Psoas muscle (tissue), 8 donors: ENCODE results near the gene LYRM2. TPM values are rescaled to one million over a fixed set of nuclear protein-coding genes. Genes with fewer than 3 reads are reported as not detected.
A peak's percentile ranks its signal among the peaks of the same experiment; 100 is the strongest.

ENCODE experiments used
- ATAC-seq, 4 donors: fragments of 200-7000 bp; cut with Tn5 transposase; one replicate each; pipeline ENCODE4 v1.9.1; 2020; ENCODE audit warnings: moderate library complexity in 3 of 4, mild to moderate bottlenecking in 2 of 4
- DNase-seq, 2 donors: peaks; one replicate each; pipeline ENCODE4 v3.0.0-alpha.2; 2020
- H3K27ac ChIP-seq: fragments of 200-600 bp; one replicate; pipeline ENCODE4 v1.8.0; 2022
- H3K27me3 ChIP-seq, 3 donors: fragments of 200-600 bp in 1 of 3; one replicate each; pipeline versions ENCODE4 v1.6.1 to v1.8.0; 2013 to 2022; ENCODE audit warnings: low read length in 2 of 3, mild to moderate bottlenecking in 2 of 3, moderate library complexity in 1 of 3; ENCODE audit not compliant: insufficient read depth in 3 of 3
- H3K36me3 ChIP-seq, 2 donors: fragments of 200-600 bp in 1 of 2; one replicate each; pipeline versions ENCODE4 v1.6.1 to v1.8.0; 2013 to 2022; ENCODE audit warnings: low read depth in 1 of 2, mild to moderate bottlenecking in 1 of 2, moderate library complexity in 1 of 2; ENCODE audit not compliant: insufficient read depth in 1 of 2
- H3K4me1 ChIP-seq: fragments of 200-600 bp; one replicate; pipeline ENCODE4 v1.8.0; 2022
- H3K4me3 ChIP-seq: fragments of 200-600 bp; one replicate; pipeline ENCODE4 v1.8.0; 2022; ENCODE audit warnings: mild to moderate bottlenecking
- H3K9me3 ChIP-seq: fragments of 200-600 bp; one replicate; pipeline ENCODE4 v1.8.0; 2022
- WGBS, 3 donors: extraction: QIAGEN DNeasy Blood & Tissue Kit; methylation state at CpG; one replicate each; pipeline versions ENCODE4 v1.1.6 to v1.1.7; 2013; 5-methylcytosine and 5-hydroxymethylcytosine counted together
- intact Hi-C, 2 donors: fragments of 100-400 bp; cut with DNase I; formaldehyde crosslinking; loops; one replicate each; pipeline versions ENCODE4 v1.11.0 to v1.14.2; 2022
- polyA plus RNA-seq, 3 donors: library from polyadenylated mRNA; stranded (reverse); fragments of 200-250 nt; gene quantifications; one replicate each; pipeline ENCODE4 v1.2.3, GENCODE V29; 2013
- total RNA-seq, 4 donors: library from RNA; stranded (reverse); fragmentation: NEBNext Ultra II Directional in 2 of 4; extraction: Animal tissue kit (Norgen Biotek cat#: 25700) in 2 of 4; gene quantifications; one replicate each; pipeline versions ENCODE4 v1.2.1 to v1.2.4, GENCODE V29; 2021 to 2023
- TF ChIP-seq, protein P1 (sequence below): fragments of 200-600 bp; IDR thresholded peaks from one replicate; pipeline ENCODE4 v1.8.0; 2022; ENCODE audit warnings: antibody characterized with exemption
- donor health status: healthy with polysubstance abuse.
- donor health status: DM: no; HTN: no; CAD: no; lungs with moderate emphysema.
- donor health status: Bipolar disorder and iron deficiency.
- donor health status: healthy.
- donor health status: DM: yes; HTN: yes; CAD: no.
- donor health status: DM: no; HTN: no; CAD: no.
- donor health status: DM: no; HTN: no; CAD: no.
- donor health status: DM: yes; HTN: yes; CAD: no.

LYRM2 gene
- total and polyA plus RNA-seq, 7 donors = 22.1 to 71.1 (median 37.0) TPM

DNA sequence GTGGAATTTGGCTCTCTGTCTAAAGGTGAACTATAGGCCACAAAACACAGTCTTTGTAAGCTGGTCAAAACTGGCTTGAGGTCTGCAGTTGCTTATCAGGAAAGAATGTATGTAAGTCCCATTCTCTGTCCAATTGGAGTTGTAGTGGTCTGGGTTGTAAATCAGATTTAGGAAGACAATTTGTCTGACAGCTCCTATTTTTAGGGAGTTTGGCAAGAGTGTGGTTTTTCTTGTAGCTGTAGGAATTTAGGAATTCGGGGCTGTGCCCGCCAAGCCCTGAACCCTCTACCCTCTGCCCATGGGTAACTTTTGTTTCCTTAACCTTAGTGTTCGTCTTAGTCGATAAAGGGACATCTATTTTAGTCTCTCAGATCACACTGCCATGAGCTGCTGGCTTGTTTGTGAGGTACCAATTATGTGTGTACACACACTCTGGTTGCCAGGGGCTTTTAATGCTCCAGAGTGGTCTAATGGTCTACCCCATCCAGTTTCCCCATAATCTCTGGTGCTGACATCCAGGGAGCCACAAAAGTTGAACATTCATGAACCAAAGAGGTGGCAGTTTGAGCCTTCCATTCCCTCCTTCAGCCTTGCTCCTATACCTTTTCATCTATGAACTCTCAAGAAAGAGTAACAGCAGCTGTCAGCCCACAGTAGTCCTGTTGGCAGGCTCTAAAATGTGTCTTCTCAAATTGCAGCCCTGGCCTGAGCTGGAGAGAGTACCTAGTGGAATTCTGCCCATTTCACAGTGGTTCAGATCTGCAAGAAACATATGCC, 112.6 kb downstream of the LYRM2 start:
- no peaks in the 10 kb centered on the region for H3K36me3 ChIP-seq
- H3K4me1 ChIP-seq = peaks cover 19% of the 10 kb centered on the region
- H3K9me3 ChIP-seq = no peaks in the 10 kb centered on the region
- no peaks in the 10 kb centered on the region for H3K27me3 ChIP-seq
- no peak overlapping the region for H3K4me3 ChIP-seq
- no peak for DNase-seq
- peak; percentile 57 to 83 (median 70) for ATAC-seq
- intact Hi-C loops = loop anchor here in 1 of 2 donors (5.0 kb wide), 1 partner anchor 39 kb away; no protein-coding TSS in a partner anchor
- H3K27ac ChIP-seq = peak overlapping the region; percentile 70
- WGBS, 3 donors = 37 to 39% (median 38%) methylated on average over 4 of the region's 4 CpGs
- TF ChIP-seq, protein P1, sequence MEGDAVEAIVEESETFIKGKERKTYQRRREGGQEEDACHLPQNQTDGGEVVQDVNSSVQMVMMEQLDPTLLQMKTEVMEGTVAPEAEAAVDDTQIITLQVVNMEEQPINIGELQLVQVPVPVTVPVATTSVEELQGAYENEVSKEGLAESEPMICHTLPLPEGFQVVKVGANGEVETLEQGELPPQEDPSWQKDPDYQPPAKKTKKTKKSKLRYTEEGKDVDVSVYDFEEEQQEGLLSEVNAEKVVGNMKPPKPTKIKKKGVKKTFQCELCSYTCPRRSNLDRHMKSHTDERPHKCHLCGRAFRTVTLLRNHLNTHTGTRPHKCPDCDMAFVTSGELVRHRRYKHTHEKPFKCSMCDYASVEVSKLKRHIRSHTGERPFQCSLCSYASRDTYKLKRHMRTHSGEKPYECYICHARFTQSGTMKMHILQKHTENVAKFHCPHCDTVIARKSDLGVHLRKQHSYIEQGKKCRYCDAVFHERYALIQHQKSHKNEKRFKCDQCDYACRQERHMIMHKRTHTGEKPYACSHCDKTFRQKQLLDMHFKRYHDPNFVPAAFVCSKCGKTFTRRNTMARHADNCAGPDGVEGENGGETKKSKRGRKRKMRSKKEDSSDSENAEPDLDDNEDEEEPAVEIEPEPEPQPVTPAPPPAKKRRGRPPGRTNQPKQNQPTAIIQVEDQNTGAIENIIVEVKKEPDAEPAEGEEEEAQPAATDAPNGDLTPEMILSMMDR = no peak

DNA sequence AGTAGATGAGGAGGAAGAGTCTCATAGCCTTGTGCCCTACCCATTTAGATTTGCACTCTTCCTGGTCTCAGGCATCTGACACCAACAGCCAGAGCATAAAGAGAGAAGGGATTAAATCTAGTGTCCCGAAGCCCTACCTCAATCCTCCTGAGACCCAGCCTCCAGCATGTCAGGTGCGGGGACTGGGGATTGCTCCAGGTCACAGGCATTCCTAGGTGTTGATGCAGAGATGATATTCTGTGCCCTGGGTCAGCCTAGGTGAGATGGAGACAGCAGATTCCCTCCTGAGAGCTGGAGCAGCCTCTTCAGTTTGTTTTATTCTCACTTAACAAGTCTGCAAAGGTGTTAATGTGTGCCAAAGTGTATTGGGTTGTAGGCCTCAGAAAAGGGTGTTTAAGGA, 115.8 kb downstream of the LYRM2 start:
- DNase-seq (no peak), ATAC-seq (no peak)
- TF ChIP-seq, protein P1 = no peak
- H3K4me3 ChIP-seq = no peak overlapping the region
- no peaks in the 10 kb centered on the region for H3K36me3 ChIP-seq
- intact Hi-C loops = no loop called here
- H3K4me1 ChIP-seq = peaks cover 19% of the 10 kb centered on the region
- H3K9me3 ChIP-seq = no peaks in the 10 kb centered on the region
- 32 to 62% (median 38%) methylated on average over 2 of the region's 2 CpGs for WGBS, 3 donors
- H3K27me3 ChIP-seq = no peaks in the 10 kb centered on the region
- H3K27ac ChIP-seq = no peak overlapping the region

DNA sequence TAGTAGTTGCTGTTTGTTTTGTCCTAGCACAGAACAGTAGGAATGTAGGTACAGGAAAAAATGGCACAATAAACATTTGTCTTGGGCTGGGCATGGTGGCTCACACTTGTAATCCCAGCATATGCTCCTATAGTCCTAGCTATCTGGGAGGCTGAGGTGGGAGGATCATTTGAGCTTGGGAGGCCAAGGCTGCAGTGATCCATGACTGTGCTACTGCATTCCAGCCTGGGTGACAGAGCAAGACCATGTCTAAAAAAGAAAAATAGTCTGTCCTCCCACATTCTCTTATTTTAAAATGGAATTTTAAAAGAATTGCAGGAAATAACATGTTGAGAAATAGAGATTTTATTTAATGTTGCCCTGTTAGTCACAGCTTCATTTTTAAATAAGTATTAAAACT, 117.8 kb downstream of the LYRM2 start:
- TF ChIP-seq, protein P1 = no peak
- H3K4me3 ChIP-seq = no peak overlapping the region
- H3K36me3 ChIP-seq = no peaks in the 10 kb centered on the region
- H3K27me3 ChIP-seq = no peaks in the 10 kb centered on the region
- intact Hi-C loops = no loop called here
- H3K4me1 ChIP-seq = peaks cover 6% of the 10 kb centered on the region
- no peaks in the 10 kb centered on the region for H3K9me3 ChIP-seq
- DNase-seq (no peak), ATAC-seq (no peak)
- H3K27ac ChIP-seq = no peak overlapping the region

DNA sequence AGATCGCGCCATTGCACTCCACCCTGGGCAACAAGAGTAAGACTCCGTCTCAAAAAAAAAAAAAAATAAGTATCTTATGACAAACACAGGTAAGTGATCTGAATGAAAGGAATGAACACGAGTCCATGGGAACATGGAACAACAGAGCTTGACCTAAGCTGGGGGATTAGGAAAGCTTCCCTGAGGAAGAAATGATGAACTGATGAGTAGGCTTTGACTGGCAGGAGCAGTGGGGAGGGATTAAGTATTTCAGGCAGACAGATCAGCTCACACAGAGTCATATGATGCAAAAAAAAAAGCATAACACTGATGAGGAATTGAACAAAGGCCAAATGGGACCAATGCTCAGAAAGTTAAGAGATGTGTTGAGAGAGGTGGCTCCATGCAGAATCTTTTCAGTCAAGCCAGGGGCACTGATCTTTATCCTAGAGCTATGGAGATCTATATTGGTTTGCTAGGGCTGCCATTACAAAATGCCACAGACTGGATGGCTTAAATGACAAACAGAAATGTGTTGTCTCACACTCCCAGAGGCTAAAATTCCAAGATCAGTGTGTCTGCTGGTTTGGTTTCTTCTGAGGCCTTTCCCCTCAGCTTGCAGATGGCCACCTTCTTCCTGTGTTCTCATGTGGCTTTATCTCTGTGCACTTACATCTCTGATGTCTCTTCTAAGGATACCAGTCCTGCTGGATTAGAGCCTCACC, 120.0 kb downstream of the LYRM2 start:
- H3K27me3 ChIP-seq = no peaks in the 10 kb centered on the region
- no peak overlapping the region for H3K4me3 ChIP-seq
- H3K36me3 ChIP-seq = no peaks in the 10 kb centered on the region
- DNase-seq = no peak
- TF ChIP-seq, protein P1 = no peak
- H3K4me1 ChIP-seq = no peaks in the 10 kb centered on the region
- peak; percentile 30 to 89 (median 62) for ATAC-seq
- WGBS, 3 donors = 63 to 82% (median 70%) methylated on average over 4 of the region's 4 CpGs
- no peak overlapping the region for H3K27ac ChIP-seq
- intact Hi-C loops = no loop called here
- H3K9me3 ChIP-seq = no peaks in the 10 kb centered on the region

Other genes starting within 250 kb of the LYRM2 start
- gene RRAGD, start 226.5 kb downstream of the LYRM2 start, total RNA-seq = 100 to 1,000 TPM; 105 to 148 (median 125) TPM
- gene RRAGD, start 226.5 kb downstream of the LYRM2 start, polyA plus RNA-seq = 100 to 1,000 TPM in 1 of 3 donors, 10 to 100 TPM in 2; 34.8 to 163 (median 70.8) TPM
- 1 to 10 TPM; 2.4 to 9.0 (median 4.6) TPM for gene ANKRD6, start 205.6 kb downstream of the LYRM2 start, total RNA-seq
- gene ANKRD6, start 205.6 kb downstream of the LYRM2 start, polyA plus RNA-seq = 1 to 10 TPM; 1.2 to 2.3 (median 1.8) TPM
- 10 to 100 TPM; 14.2 to 27.2 (median 24.6) TPM for gene MDN1, start 181.0 kb upstream of the LYRM2 start, total RNA-seq
- 10 to 100 TPM in 1 of 3 donors, 1 to 10 TPM in 2; 7.5 to 14.6 (median 9.8) TPM for gene MDN1, start 181.0 kb upstream of the LYRM2 start, polyA plus RNA-seq
- 10 to 100 TPM in 3 of 4 donors, 1 to 10 TPM in 1; 8.6 to 14.4 (median 11.1) TPM for gene CASP8AP2, start 191.1 kb upstream of the LYRM2 start, total RNA-seq
- gene CASP8AP2, start 191.1 kb upstream of the LYRM2 start, polyA plus RNA-seq = 10 to 100 TPM in 1 of 3 donors, 1 to 10 TPM in 2; 3.0 to 13.3 (median 3.8) TPM